ENCODE measurements around the gene GEMIN7.

DNA sequence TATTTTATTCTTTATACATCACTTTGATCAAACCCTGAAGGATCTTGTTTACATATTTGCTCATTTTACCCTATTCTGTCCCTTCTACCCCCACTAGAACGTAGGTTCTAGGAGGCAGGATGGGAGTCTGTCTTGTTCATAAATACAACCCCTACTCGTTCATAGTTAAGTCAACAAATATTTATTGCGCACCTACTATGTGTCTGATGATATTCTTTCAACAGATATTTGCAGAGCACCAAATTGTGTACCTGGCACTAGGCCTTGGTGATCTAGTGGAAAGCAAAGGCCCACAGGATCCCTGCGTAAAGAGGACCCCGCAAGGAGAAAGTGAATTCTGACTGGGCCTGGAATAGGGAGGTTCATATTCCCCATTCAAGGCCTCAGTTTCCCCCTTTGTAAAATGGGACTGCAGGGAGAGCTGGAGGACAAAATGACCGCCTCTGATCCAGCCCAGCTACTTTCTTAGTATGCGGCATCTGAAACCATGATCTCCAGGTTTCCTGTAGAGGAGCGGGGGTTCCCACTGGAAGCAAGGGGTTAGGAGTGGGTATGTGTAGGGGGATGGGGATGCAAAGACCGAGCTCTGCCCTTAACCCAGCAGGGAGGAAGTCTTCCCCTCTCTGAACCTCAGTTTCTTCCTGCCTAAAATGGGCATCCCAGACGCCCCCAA lies 534 bp upstream of the GEMIN7 start:
- TF ChIP-seq CTCF (conservative IDR thresholded peaks at IDR 0.05) (no peak), ZFX (IDR thresholded peaks at IDR 0.05) (no peak)
